HUES64 (cell line): ENCODE measurements around the gene CCDC158.
"Not testable (repeated sequence)": the region's sequence is repeated elsewhere in the genome, so short reads cannot be mapped to it uniquely, and the experiment has no call there.

Experiments
- H3K27ac ChIP-seq: 2 replicates; pipeline ENCODE4 v1.7.0; 2013; ENCODE audit warnings: low read depth, low read length, inconsistent platforms
- H3K27me3 ChIP-seq: 2 replicates; pipeline ENCODE4 v1.6.1; 2013; ENCODE audit warnings: mild to moderate bottlenecking, low read length; ENCODE audit not compliant: insufficient read depth
- H3K36me3 ChIP-seq: 2 replicates; pipeline ENCODE4 v1.6.1; 2013; ENCODE audit warnings: mild to moderate bottlenecking, low read length; ENCODE audit not compliant: insufficient read depth
- H3K4me1 ChIP-seq: 2 replicates; pipeline ENCODE4 v1.6.1; 2013; ENCODE audit warnings: mild to moderate bottlenecking, low read length, moderate library complexity; ENCODE audit not compliant: insufficient read depth
- H3K4me3 ChIP-seq: 2 replicates; pipeline ENCODE4 v1.5.1; 2013; ENCODE audit warnings: mild to moderate bottlenecking, low read length, moderate library complexity
- H3K9ac ChIP-seq: 2 replicates; pipeline ENCODE4 v1.6.1; 2013; ENCODE audit warnings: mild to moderate bottlenecking, low read depth, low read length
- H3K9me3 ChIP-seq: 2 replicates; pipeline ENCODE4 v1.6.1; 2013; ENCODE audit warnings: low read depth, low read length; ENCODE audit not compliant: insufficient read depth
- WGBS: fragments of 150-250, 120-280 bp; methylation state at CpG from one replicate; pipeline ENCODE4 v1.1.7; 2013; ENCODE audit warnings: missing lambda C conversion rate; 5-methylcytosine and 5-hydroxymethylcytosine counted together

Gene CCDC158

GRCh38 chr4:76373919-76374552 is 46.9 kb downstream of the CCDC158 start:
- WGBS: 85% methylated on average over 5 of the region's 6 CpGs
- H3K27me3 ChIP-seq: no peaks in the 10 kb centered on the region
- no peak overlapping the region for H3K4me3 ChIP-seq
- no peaks in the 10 kb centered on the region for H3K36me3 ChIP-seq
- H3K9me3 ChIP-seq: no peaks in the 10 kb centered on the region
- peaks cover 13% of the 10 kb centered on the region for H3K4me1 ChIP-seq
- no peak overlapping the region for H3K27ac ChIP-seq
- no peak overlapping the region for H3K9ac ChIP-seq

- no peak overlapping the region for H3K4me3 ChIP-seq
- 91% methylated on average over 4 of the region's 4 CpGs for WGBS
- H3K9ac ChIP-seq: no peak overlapping the region
- no peaks in the 10 kb centered on the region for H3K27me3 ChIP-seq
- H3K27ac ChIP-seq: no peak overlapping the region
- H3K36me3 ChIP-seq: no peaks in the 10 kb centered on the region
- no peaks in the 10 kb centered on the region for H3K9me3 ChIP-seq
- H3K4me1 ChIP-seq: no peaks in the 10 kb centered on the region
These were observed 54.2 kb downstream of the CCDC158 start for GRCh38 chr4:76366737-76367136.

- 93% methylated on average over 3 of the region's 3 CpGs for WGBS
- H3K27me3 ChIP-seq: no peaks in the 10 kb centered on the region
- H3K27ac ChIP-seq: no peak overlapping the region
- no peaks in the 10 kb centered on the region for H3K36me3 ChIP-seq
- no peak overlapping the region for H3K9ac ChIP-seq
- H3K4me1 ChIP-seq: no peaks in the 10 kb centered on the region
- no peaks in the 10 kb centered on the region for H3K9me3 ChIP-seq
- no peak overlapping the region for H3K4me3 ChIP-seq
These were observed 55.3 kb downstream of the CCDC158 start for GRCh38 chr4:76365636-76366035.

GRCh38 chr4:76364763-76365162 is 56.2 kb downstream of the CCDC158 start:
- H3K4me1 ChIP-seq: no peaks in the 10 kb centered on the region
- no peaks in the 10 kb centered on the region for H3K36me3 ChIP-seq
- no peak overlapping the region for H3K9ac ChIP-seq
- no peak overlapping the region for H3K4me3 ChIP-seq
- H3K27ac ChIP-seq: no peak overlapping the region
- WGBS: 89% methylated on average over 3 of the region's 3 CpGs
- H3K27me3 ChIP-seq: no peaks in the 10 kb centered on the region
- no peaks in the 10 kb centered on the region for H3K9me3 ChIP-seq

GRCh38 chr4:76363556-76364290 is 57.2 kb downstream of the CCDC158 start:
- WGBS: 90% methylated on average over 6 of the region's 6 CpGs
- Histone ChIP-seq H3K27me3 (no peaks in the 10 kb centered on the region), H3K36me3 (no peaks in the 10 kb centered on the region), H3K4me1 (no peaks in the 10 kb centered on the region), H3K9ac (no peak overlapping the region), H3K9me3 (no peaks in the 10 kb centered on the region), H3K27ac (no peak overlapping the region), H3K4me3 (no peak overlapping the region)

GRCh38 chr4:76361689-76362412 is 59.1 kb downstream of the CCDC158 start:
- WGBS: 93% methylated on average over 3 of the region's 3 CpGs
- no peak overlapping the region for H3K4me3 ChIP-seq
- no peak overlapping the region for H3K27ac ChIP-seq
- H3K9ac ChIP-seq: no peak overlapping the region
- H3K27me3 ChIP-seq: no peaks in the 10 kb centered on the region
- no peaks in the 10 kb centered on the region for H3K4me1 ChIP-seq
- no peaks in the 10 kb centered on the region for H3K9me3 ChIP-seq
- no peaks in the 10 kb centered on the region for H3K36me3 ChIP-seq

- not testable (repeated sequence) for H3K9ac ChIP-seq, H3K4me1 ChIP-seq, H3K27me3 ChIP-seq, H3K9me3 ChIP-seq, H3K4me3 ChIP-seq, H3K27ac ChIP-seq, H3K36me3 ChIP-seq
These were observed 61.0 kb downstream of the CCDC158 start for GRCh38 chr4:76359881-76360466.

- no peaks in the 10 kb centered on the region for H3K4me1 ChIP-seq
- H3K4me3 ChIP-seq: no peak overlapping the region
- H3K9me3 ChIP-seq: no peaks in the 10 kb centered on the region
- H3K27ac ChIP-seq: no peak overlapping the region
- H3K36me3 ChIP-seq: no peaks in the 10 kb centered on the region
- no peak overlapping the region for H3K9ac ChIP-seq
- WGBS: 87% methylated on average over 2 of the region's 2 CpGs
- no peaks in the 10 kb centered on the region for H3K27me3 ChIP-seq
These were observed 63.0 kb downstream of the CCDC158 start for GRCh38 chr4:76357981-76358380.

GRCh38 chr4:76354517-76355473 is 66.1 kb downstream of the CCDC158 start:
- H3K4me1 ChIP-seq: no peaks in the 10 kb centered on the region
- 89% methylated on average over 9 of the region's 9 CpGs for WGBS

GRCh38 chr4:76342803-76343202 is 78.1 kb downstream of the CCDC158 start:
- no peaks in the 10 kb centered on the region for H3K4me1 ChIP-seq
- H3K27ac ChIP-seq: no peak overlapping the region
- no peaks in the 10 kb centered on the region; the same call in 1 of the 2 replicates for H3K9me3 ChIP-seq
- 82% methylated on average over 2 of the region's 2 CpGs for WGBS
- no peaks in the 10 kb centered on the region for H3K36me3 ChIP-seq
- no peaks in the 10 kb centered on the region for H3K27me3 ChIP-seq
- no peak overlapping the region for H3K4me3 ChIP-seq
- H3K9ac ChIP-seq: no peak overlapping the region

More at GRCh38 chr4:76354517-76355473, 66.1 kb downstream of the CCDC158 start:
- no peaks in the 10 kb centered on the region for H3K36me3 ChIP-seq
- no peak overlapping the region for H3K4me3 ChIP-seq
- H3K9me3 ChIP-seq: no peaks in the 10 kb centered on the region
- no peak overlapping the region for H3K27ac ChIP-seq
- no peak overlapping the region for H3K9ac ChIP-seq
- no peaks in the 10 kb centered on the region for H3K27me3 ChIP-seq
